GM18526 (cell line): ENCODE measurements around the gene SRXN1.

Experiments used
- POLR2A ChIP-seq: IDR thresholded peaks from 3 replicates; pipeline ENCODE4 v1.6.1; 2011; ENCODE audit not compliant: insufficient read length; ENCODE audit errors: extremely low read depth

The SRXN1 gene

GRCh38 chr20:680638-681187, 27.7 kb upstream of the SRXN1 start:
- no peak for TF ChIP-seq POLR2A

GRCh38 chr20:677957-678356, 25.0 kb upstream of the SRXN1 start:
- TF ChIP-seq POLR2A: no peak

- no peak for TF ChIP-seq POLR2A
These were observed 24.0 kb upstream of the SRXN1 start for GRCh38 chr20:676967-677366.

- TF ChIP-seq POLR2A: no peak
These were observed 23.4 kb upstream of the SRXN1 start for GRCh38 chr20:676315-676937.

- no peak for TF ChIP-seq POLR2A
These were observed 22.7 kb upstream of the SRXN1 start, which contains the start of gene SCRT2 for GRCh38 chr20:675453-676314. TSS of gene SCRT2 (minus strand) at chr20:675802. CDS start at chr20:675601, 201 bp downstream.

- TF ChIP-seq POLR2A: no peak
These were observed 22.0 kb upstream of the SRXN1 start for GRCh38 chr20:675033-675452.

GRCh38 chr20:673603-674001, 20.6 kb upstream of the SRXN1 start:
- no peak for TF ChIP-seq POLR2A

- no peak for TF ChIP-seq POLR2A
These were observed 20.1 kb upstream of the SRXN1 start for GRCh38 chr20:672963-673602.

GRCh38 chr20:671252-672030, 18.4 kb upstream of the SRXN1 start:
- no peak for TF ChIP-seq POLR2A

GRCh38 chr20:669573-669972, 16.6 kb upstream of the SRXN1 start:
- TF ChIP-seq POLR2A: no peak

GRCh38 chr20:668638-669037, 15.6 kb upstream of the SRXN1 start:
- TF ChIP-seq POLR2A: no peak

GRCh38 chr20:668050-668449, 15.1 kb upstream of the SRXN1 start:
- no peak for TF ChIP-seq POLR2A

GRCh38 chr20:667351-668034, 14.5 kb upstream of the SRXN1 start:
- TF ChIP-seq POLR2A: no peak

GRCh38 chr20:666877-667276, 13.9 kb upstream of the SRXN1 start:
- no peak for TF ChIP-seq POLR2A

- no peak for TF ChIP-seq POLR2A
These were observed 12.3 kb upstream of the SRXN1 start for GRCh38 chr20:665276-665675.

GRCh38 chr20:664576-664975, 11.6 kb upstream of the SRXN1 start:
- TF ChIP-seq POLR2A: no peak
